Osteoblast (primary cell): ENCODE results near the gene WWP2. TPM values are rescaled to one million over a fixed set of nuclear protein-coding genes. Genes with fewer than 3 reads are reported as not detected.

Experiments
- DNase-seq: peaks from one replicate; pipeline ENCODE4 v3.0.0; 2011; ENCODE audit warnings: low spot score, mixed read lengths; ENCODE audit not compliant: insufficient read length; ENCODE audit errors: missing footprints
- H2AFZ ChIP-seq: 2 replicates; pipeline ENCODE4 v1.6.0; 2011; ENCODE audit warnings: mild to moderate bottlenecking, low read length
- H3K27ac ChIP-seq: 2 replicates; pipeline ENCODE4 v1.5.1; 2011; ENCODE audit warnings: mild to moderate bottlenecking, low read depth, low read length, moderate library complexity
- H3K27me3 ChIP-seq: 2 replicates; pipeline ENCODE4 v1.6.0; 2012; ENCODE audit warnings: mild to moderate bottlenecking, control low read depth, inconsistent platforms, low read length, moderate library complexity; ENCODE audit not compliant: insufficient read depth
- H3K36me3 ChIP-seq: 2 replicates; pipeline ENCODE4 v1.5.1; 2011; ENCODE audit warnings: mild to moderate bottlenecking, low read length, control low read depth, moderate library complexity; ENCODE audit not compliant: insufficient read depth
- H3K4me1 ChIP-seq: 2 replicates; pipeline ENCODE4 v1.5.1; 2011; ENCODE audit warnings: mild to moderate bottlenecking, low read length, control low read depth, moderate library complexity; ENCODE audit not compliant: insufficient read depth
- H3K4me2 ChIP-seq: 2 replicates; pipeline ENCODE4 v1.6.0; 2011; ENCODE audit warnings: mild to moderate bottlenecking, low read length; ENCODE audit not compliant: insufficient read depth
- H3K4me3 ChIP-seq: fragments of 200-600 bp; sonication (generic); 3 replicates; pipeline ENCODE4 v1.5.1; 2012; ENCODE audit warnings: mild to moderate bottlenecking, low read length, inconsistent platforms; ENCODE audit not compliant: insufficient read depth
- H3K79me2 ChIP-seq: 2 replicates; pipeline ENCODE4 v1.6.0; 2012; ENCODE audit warnings: mild to moderate bottlenecking, low read length, control low read depth, inconsistent platforms; ENCODE audit not compliant: insufficient read depth
- H3K9me3 ChIP-seq: 2 replicates; pipeline ENCODE4 v1.5.1; 2011; ENCODE audit warnings: low read depth, low read length, control low read depth
- H4K20me1 ChIP-seq: 2 replicates; pipeline ENCODE4 v1.6.0; 2012; ENCODE audit warnings: mild to moderate bottlenecking, low read length, control low read depth; ENCODE audit not compliant: insufficient read depth
- CTCF ChIP-seq: IDR thresholded peaks from 2 replicates; pipeline ENCODE4 v1.5.1; 2011; ENCODE audit warnings: mild to moderate bottlenecking, low read depth, low read length, moderate library complexity; ENCODE audit errors: extremely low read depth
- total RNA-seq: library from RNA; depleted of rRNA; stranded (reverse); fragments of >200 nt; gene quantifications from 2 replicates; pipeline ENCODE4 v1.2.3, GENCODE V29; 2012

The WWP2 gene
- total RNA-seq, 1 donor = 46.7 TPM

- H3K79me2 ChIP-seq = no peaks in the 10 kb centered on the region
- TF ChIP-seq CTCF = no peak
- no peak overlapping the region for H3K4me3 ChIP-seq
- no peak overlapping the region for H3K27ac ChIP-seq
- H3K9me3 ChIP-seq = no peaks in the 10 kb centered on the region
- peaks cover 6% of the 10 kb centered on the region for H3K4me1 ChIP-seq
- H3K36me3 ChIP-seq = no peaks in the 10 kb centered on the region
- H3K4me2 ChIP-seq = no peak overlapping the region
- DNase-seq = no peak
- no peaks in the 10 kb centered on the region for H3K27me3 ChIP-seq
- H4K20me1 ChIP-seq = no peaks in the 10 kb centered on the region
- H2AFZ ChIP-seq = no peak overlapping the region
These were observed 74.1 kb downstream of the WWP2 start for GRCh38 chr16:69836257-69836656.

- no peak for TF ChIP-seq CTCF
- Histone ChIP-seq H3K27me3 (no peaks in the 10 kb centered on the region), H3K36me3 (no peaks in the 10 kb centered on the region), H3K9me3 (no peaks in the 10 kb centered on the region), H3K27ac (no peak overlapping the region), H3K79me2 (no peaks in the 10 kb centered on the region), H3K4me3 (no peak overlapping the region), H2AFZ (no peak overlapping the region), H4K20me1 (no peaks in the 10 kb centered on the region), H3K4me2 (no peak overlapping the region), H3K4me1 (peaks cover 6% of the 10 kb centered on the region)
- no peak for DNase-seq
These were observed 75.2 kb downstream of the WWP2 start for GRCh38 chr16:69837380-69837779.

GRCh38 chr16:69838489-69838888, 76.4 kb downstream of the WWP2 start:
- Histone ChIP-seq H3K4me1 (peaks cover 3% of the 10 kb centered on the region), H2AFZ (no peak overlapping the region), H3K4me2 (no peak overlapping the region), H3K9me3 (no peaks in the 10 kb centered on the region), H3K79me2 (no peaks in the 10 kb centered on the region), H3K27me3 (no peaks in the 10 kb centered on the region), H3K27ac (no peak overlapping the region), H3K4me3 (no peak overlapping the region), H4K20me1 (no peaks in the 10 kb centered on the region), H3K36me3 (no peaks in the 10 kb centered on the region)
- no peak for TF ChIP-seq CTCF
- no peak for DNase-seq

GRCh38 chr16:69839240-69839688, 77.1 kb downstream of the WWP2 start:
- H3K27me3 ChIP-seq = no peaks in the 10 kb centered on the region
- H2AFZ ChIP-seq = no peak overlapping the region
- H3K4me3 ChIP-seq = no peak overlapping the region
- H3K36me3 ChIP-seq = no peaks in the 10 kb centered on the region
- H3K4me1 ChIP-seq = no peaks in the 10 kb centered on the region
- H3K9me3 ChIP-seq = no peaks in the 10 kb centered on the region
- no peak for TF ChIP-seq CTCF
- H3K27ac ChIP-seq = no peak overlapping the region
- DNase-seq = peak; percentile 14
- H3K79me2 ChIP-seq = no peaks in the 10 kb centered on the region
- H4K20me1 ChIP-seq = no peaks in the 10 kb centered on the region
- H3K4me2 ChIP-seq = no peak overlapping the region
